Lower leg skin (tissue), 4 donors: Measurements from ENCODE around the gene RAD51B. TPM values are rescaled to one million over a fixed set of nuclear protein-coding genes. Genes with fewer than 3 reads are reported as not detected.

ENCODE experiments used
- DNase-seq, 2 donors: peaks; one replicate each; pipeline ENCODE4 v3.0.0-alpha.2; 2019; ENCODE audit warnings: low spot score in 2 of 2
- H3K4me3 ChIP-seq: fragments of 200-600 bp; sonication (generic); 2 replicates; pipeline ENCODE4 v1.5.1; 2017; ENCODE audit warnings: mild to moderate bottlenecking, low read depth; ENCODE audit not compliant: poor library complexity, severe bottlenecking
- CTCF ChIP-seq, 3 donors: fragments of 450-650 bp; IDR thresholded peaks; one replicate each; pipeline ENCODE4 v1.5.1; 2016; ENCODE audit warnings: antibody characterized with exemption in 3 of 3, mild to moderate bottlenecking in 3 of 3, moderate library complexity in 2 of 3
- POLR2A ChIP-seq, 2 donors: fragments of 450-650 bp; IDR thresholded peaks; one replicate each; pipeline ENCODE4 v1.6.1; 2016 to 2017; ENCODE audit warnings: antibody characterized with exemption in 2 of 2, mild to moderate bottlenecking in 1 of 2, moderate library complexity in 1 of 2
- WGBS, 2 donors: methylation state at CpG; one replicate each; pipeline ENCODE4 v1.1.5; 2018; 5-methylcytosine and 5-hydroxymethylcytosine counted together
- intact Hi-C: fragments of 100-400 bp; cut with DNase I; formaldehyde crosslinking; loops from one replicate; pipeline ENCODE4 v1.15.0; 2023; ENCODE audit warnings: low total_unique reads
- total RNA-seq, 4 donors: library from RNA; depleted of rRNA; stranded (reverse); fragments of >200 nt; gene quantifications; one replicate each; pipeline ENCODE4 v1.1.0, GENCODE V29; 2016

Gene RAD51B
- total RNA-seq, 4 donors from 2014 or later, result 6.1 to 27.2 (median 13.6) TPM

- TF ChIP-seq CTCF (IDR thresholded peaks at IDR 0.05), result no peak
- DNase-seq, result peak in 1 of 2 donors; percentile 86
- 41 to 44% methylated on average over 7 of the region's 7 CpGs for WGBS, 2 donors
- no peak overlapping the region for H3K4me3 ChIP-seq
- intact Hi-C loops, result no loop called here
Observed at GRCh38 chr14:68518761-68519670, 699.4 kb downstream of the RAD51B start.

- H3K4me3 ChIP-seq, result no peak overlapping the region
- TF ChIP-seq CTCF (IDR thresholded peaks at IDR 0.05) (no peak), POLR2A (IDR thresholded peaks at IDR 0.05) (no peak)
- no peak for DNase-seq
- intact Hi-C loops, result loop anchor here (10.0 kb wide), 1 partner anchor 195 kb away; no protein-coding TSS in a partner anchor
- 43 to 59% methylated on average over 5 of the region's 5 CpGs for WGBS, 2 donors
Observed at GRCh38 chr14:68519671-68520187, 700.1 kb downstream of the RAD51B start.

GRCh38 chr14:68520637-68521556, 701.3 kb downstream of the RAD51B start:
- no peak for TF ChIP-seq POLR2A (IDR thresholded peaks at IDR 0.05)
- no peak for TF ChIP-seq CTCF (IDR thresholded peaks at IDR 0.05)
- intact Hi-C loops, result loop anchor here (10.0 kb wide), 1 partner anchor 194 kb away; no protein-coding TSS in a partner anchor
- 52 to 68% methylated on average over 5 of the region's 5 CpGs for WGBS, 2 donors
- peak in 1 of 2 donors; percentile 85 for DNase-seq
- no peak overlapping the region for H3K4me3 ChIP-seq

- WGBS, 2 donors, result 58 to 62% methylated on average over 1 of the region's 1 CpG
- intact Hi-C loops, result loop anchor here (10.0 kb wide), 1 partner anchor 193 kb away; no protein-coding TSS in a partner anchor
- H3K4me3 ChIP-seq, result no peak overlapping the region
- DNase-seq, result peak in 1 of 2 donors; percentile 64
- no peak for TF ChIP-seq POLR2A (IDR thresholded peaks at IDR 0.05)
- TF ChIP-seq CTCF (IDR thresholded peaks at IDR 0.05), result no peak
Observed at GRCh38 chr14:68521557-68521901, 702.0 kb downstream of the RAD51B start.

GRCh38 chr14:68521961-68522509, 702.5 kb downstream of the RAD51B start:
- peak in 1 of 2 donors; percentile 76 for DNase-seq
- no peak overlapping the region for H3K4me3 ChIP-seq
- TF ChIP-seq POLR2A (IDR thresholded peaks at IDR 0.05), result no peak
- no peak for TF ChIP-seq CTCF (IDR thresholded peaks at IDR 0.05)
- 39 to 51% methylated on average over 8 of the region's 8 CpGs for WGBS, 2 donors
- intact Hi-C loops, result loop anchor here (10.0 kb wide), 1 partner anchor 193 kb away; no protein-coding TSS in a partner anchor
